HG02943 (cell line): ENCODE data around the gene CT45A1.
"Not testable (repeated sequence)": the region's sequence is repeated elsewhere in the genome, so short reads cannot be mapped to it uniquely, and the experiment has no call there.

Experiments used
- ATAC-seq: cut with Tn5 transposase; IDR thresholded peaks from one replicate; pipeline ENCODE4 v1.9.1; 2021; ENCODE audit warnings: mild to moderate bottlenecking, low read depth, moderate library complexity; ENCODE audit not compliant: unreplicated experiment

CT45A1 gene

DNA sequence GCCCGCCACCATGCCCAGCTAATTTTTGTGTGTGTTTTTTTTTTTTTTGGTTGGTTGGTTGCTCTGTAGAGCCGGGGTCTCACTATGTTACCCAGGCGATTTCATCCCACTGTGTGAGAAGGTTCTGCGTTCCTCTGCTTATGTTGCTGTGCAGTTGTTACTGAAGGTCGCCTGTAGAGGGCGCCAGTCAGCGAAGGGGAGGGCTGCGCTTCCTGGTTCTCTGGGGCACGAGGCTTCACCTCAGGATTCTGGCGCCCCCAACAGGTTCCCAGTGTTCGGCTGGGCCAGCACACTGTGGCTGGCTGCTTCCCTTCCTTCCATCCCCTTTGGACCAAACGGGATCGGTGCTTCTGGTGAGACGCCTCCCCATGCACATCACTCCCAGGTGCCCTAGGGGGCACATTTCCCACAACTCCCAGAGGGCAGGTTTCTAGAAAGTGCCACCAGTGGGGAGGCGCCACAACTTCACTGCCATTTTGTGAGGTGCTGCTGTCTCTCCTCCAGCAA is at the start of gene CT45A1:
Gene CT45A1, plus strand, starts transcription at position 457 of the 507 bp plus-strand sequence. CDS start 5,302 bp downstream, outside the sequence.
- ATAC-seq, result not testable (repeated sequence)

- ATAC-seq, result not testable (repeated sequence)
These were observed 40.5 kb upstream of the CT45A1 start for GRCh38 chrX:135672979-135673378.

GRCh38 chrX:135688137-135688536 is 25.3 kb upstream of the CT45A1 start:
- ATAC-seq, result no peak

DNA sequence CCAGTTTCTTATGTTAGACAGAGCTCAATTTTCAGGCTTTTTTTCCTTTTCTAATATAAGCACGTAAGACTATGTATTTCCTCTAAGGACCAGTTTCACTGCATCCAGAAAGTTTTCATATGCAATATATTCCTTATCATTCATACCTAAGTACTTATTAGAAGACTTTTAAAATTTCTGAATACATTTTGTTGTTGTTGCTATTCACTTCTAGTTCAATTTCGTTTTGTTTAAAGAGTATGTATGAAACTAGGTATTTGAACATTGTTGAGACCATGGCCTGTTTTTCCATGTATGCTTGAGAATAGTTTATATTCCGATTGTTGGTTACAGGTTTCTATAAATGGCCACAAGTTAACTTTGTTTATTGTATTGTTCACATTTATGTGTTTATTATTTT is 18.0 kb upstream of the CT45A1 start:
- no peak for ATAC-seq

DNA sequence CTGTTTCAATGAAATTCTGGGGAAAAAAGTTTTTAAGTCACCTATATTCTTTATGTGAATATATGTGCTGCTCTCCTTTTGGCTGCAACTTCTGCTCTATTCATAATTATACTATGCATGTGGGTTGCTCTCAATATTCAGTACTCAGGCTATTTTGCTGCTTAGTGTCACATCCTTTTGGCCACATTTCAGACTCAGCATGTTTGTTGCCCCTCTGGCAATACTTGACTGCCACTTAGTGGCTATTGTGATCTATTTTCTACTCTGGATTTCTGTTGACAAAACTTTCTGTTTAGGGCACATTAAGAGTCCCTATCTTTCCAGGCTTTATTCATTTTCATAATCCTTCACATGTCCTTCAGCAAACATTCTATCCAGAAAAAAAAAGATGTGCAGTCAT is 15.8 kb upstream of the CT45A1 start:
- ATAC-seq, result no peak

- ATAC-seq, result no peak
These were observed 14.5 kb upstream of the CT45A1 start for GRCh38 chrX:135698924-135699323.

GRCh38 chrX:135707880-135708279 is 5.6 kb upstream of the CT45A1 start:
- no peak for ATAC-seq

GRCh38 chrX:135713795-135714194 is 356 bp downstream of the CT45A1 start:
- ATAC-seq, result no peak

- not testable (repeated sequence) for ATAC-seq
These were observed 21.2 kb downstream of the CT45A1 start for GRCh38 chrX:135734666-135735065.

DNA sequence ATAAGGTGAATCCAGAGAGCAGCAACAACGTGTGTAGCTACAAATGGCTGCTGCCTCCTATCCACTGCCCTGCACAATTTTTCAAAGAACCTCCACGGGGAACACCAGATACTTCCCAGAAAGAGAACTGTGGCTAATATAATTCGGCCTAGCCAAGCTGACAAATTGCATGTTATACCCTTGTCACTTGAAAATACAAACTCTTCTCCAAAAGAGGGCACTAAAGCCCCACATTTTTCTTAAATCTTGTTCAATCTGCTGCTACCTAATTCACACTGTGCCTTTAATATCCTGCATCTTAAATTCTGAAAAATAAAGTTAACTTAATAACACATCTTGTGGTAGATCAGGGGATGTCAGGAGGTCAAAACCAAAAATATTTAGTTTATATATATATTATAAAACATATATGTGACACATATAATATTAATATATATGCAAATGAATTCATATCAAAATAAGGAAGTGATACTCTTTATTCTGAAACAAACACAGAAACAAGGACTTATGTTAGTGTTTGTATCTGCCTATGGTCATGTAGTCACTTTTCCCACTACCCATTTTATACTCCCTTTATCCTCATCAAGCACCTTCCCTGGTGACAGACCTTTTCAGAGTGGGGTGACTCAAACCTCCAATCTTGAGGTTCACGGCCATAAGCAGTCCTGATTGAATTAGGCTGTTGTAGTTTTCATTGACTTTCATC is 24.1 kb downstream of the CT45A1 start:
- no peak for ATAC-seq

- peak; percentile 54 for ATAC-seq
These were observed 27.3 kb downstream of the CT45A1 start for GRCh38 chrX:135740681-135741149.

DNA sequence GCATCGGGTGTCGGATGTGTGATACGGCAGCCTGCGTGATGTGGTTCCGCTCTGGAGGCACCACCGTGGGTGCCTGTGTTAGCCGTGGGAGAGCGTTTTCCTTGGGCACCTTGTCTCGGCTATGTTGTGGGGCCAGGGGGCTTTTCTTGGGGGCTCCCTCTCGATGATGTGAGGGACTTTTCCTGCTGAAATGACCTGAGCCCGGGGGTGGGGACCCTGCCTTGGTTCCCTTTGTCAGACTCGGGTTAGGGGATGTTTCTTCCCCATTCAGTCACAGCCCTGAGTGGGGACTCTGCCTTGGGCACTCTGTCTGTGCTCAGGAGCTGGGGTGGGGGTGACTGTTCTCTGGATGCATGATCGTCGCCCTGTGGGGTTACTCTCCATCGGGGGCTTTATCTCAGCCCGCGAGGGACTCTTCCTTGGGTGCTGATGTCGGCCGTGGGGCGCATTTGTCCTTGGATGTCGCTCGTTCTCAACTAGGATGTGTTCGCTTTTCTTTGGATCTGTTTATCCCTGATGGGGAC is 27.8 kb downstream of the CT45A1 start:
- ATAC-seq, result no peak

GRCh38 chrX:135744739-135745138 is 31.3 kb downstream of the CT45A1 start:
- ATAC-seq, result not testable (repeated sequence)

GRCh38 chrX:135768091-135768490 is 54.7 kb downstream of the CT45A1 start, which contains the start of gene CT45A3:
Gene CT45A3, minus strand, starts transcription at chrX:135768191. Its CDS starts 3,747 bp downstream, at chrX:135764444.
- not testable (repeated sequence) for ATAC-seq
